DMS 273 (cell line): Measurements from ENCODE around the gene WDR48.

Source experiments
- DNase-seq: peaks from one replicate; lab custom pipeline; 2025; ENCODE audit not compliant: unreplicated experiment; lab: John Stamatoyannopoulos, UW

The WDR48 gene

GRCh38 chr3:39101022-39101689, 49.3 kb downstream of the WDR48 start:
- peak; percentile 48 for DNase-seq

GRCh38 chr3:39102504-39103323, 50.9 kb downstream of the WDR48 start:
- DNase-seq, result no peak

- DNase-seq, result peak; percentile 8
Measured at GRCh38 chr3:39103324-39103693, 51.5 kb downstream of the WDR48 start.

- no peak for DNase-seq
Measured at GRCh38 chr3:39103791-39104552, 52.2 kb downstream of the WDR48 start.

- no peak for DNase-seq
Measured at GRCh38 chr3:39104961-39105686, 53.3 kb downstream of the WDR48 start.

- no peak for DNase-seq
Measured at GRCh38 chr3:39105687-39106063, 53.9 kb downstream of the WDR48 start.

- DNase-seq, result peak; percentile 16
Measured at GRCh38 chr3:39106281-39106811, 54.5 kb downstream of the WDR48 start.

GRCh38 chr3:39106851-39107387, 55.1 kb downstream of the WDR48 start:
- peak; percentile 58 for DNase-seq

GRCh38 chr3:39107388-39108199, 55.8 kb downstream of the WDR48 start, which contains the start of the genes GORASP1 and TTC21A:
Gene GORASP1, minus strand, starts transcription at chr3:39107627. Its CDS starts 86 bp downstream, at chr3:39107541.
Gene TTC21A, plus strand, starts transcription at chr3:39107680. Its CDS starts 158 bp downstream, at chr3:39107838.
- DNase-seq, result peak; percentile 90

GRCh38 chr3:39108200-39108710, 56.4 kb downstream of the WDR48 start:
- peak; percentile 17 for DNase-seq

GRCh38 chr3:39109086-39109485, 57.3 kb downstream of the WDR48 start:
- DNase-seq, result no peak

- peak; percentile 4 for DNase-seq
Measured at GRCh38 chr3:39110041-39110639, 58.3 kb downstream of the WDR48 start.

- DNase-seq, result no peak
Measured at GRCh38 chr3:39112113-39112512, 60.3 kb downstream of the WDR48 start.

GRCh38 chr3:39112535-39112934, 60.7 kb downstream of the WDR48 start:
- DNase-seq, result no peak

- no peak for DNase-seq
Measured at GRCh38 chr3:39113291-39113690, 61.5 kb downstream of the WDR48 start.

GRCh38 chr3:39114456-39114855, 62.6 kb downstream of the WDR48 start:
- no peak for DNase-seq

- no peak for DNase-seq
Measured at GRCh38 chr3:39115870-39116269, 64.1 kb downstream of the WDR48 start.

- DNase-seq, result no peak
Measured at GRCh38 chr3:39118079-39118478, 66.3 kb downstream of the WDR48 start.
